Epidermal melanocyte (primary cell): ENCODE measurements around the gene ENOX1.

ENCODE experiments used
- DNase-seq: peaks from one replicate; pipeline ENCODE4 v3.0.0; 2011; ENCODE audit warnings: low spot score; ENCODE audit not compliant: insufficient read length

Gene ENOX1

GRCh38 chr13:43608400-43609137 lies 178.2 kb downstream of the ENOX1 start:
- DNase-seq, result no peak

GRCh38 chr13:43597599-43597945 lies 189.2 kb downstream of the ENOX1 start:
- no peak for DNase-seq

GRCh38 chr13:43596924-43597598 lies 189.7 kb downstream of the ENOX1 start:
- no peak for DNase-seq

GRCh38 chr13:43596006-43596405 lies 190.8 kb downstream of the ENOX1 start:
- DNase-seq, result no peak

GRCh38 chr13:43587376-43587775 lies 199.4 kb downstream of the ENOX1 start:
- DNase-seq, result no peak

- DNase-seq, result no peak
These were observed 202.0 kb downstream of the ENOX1 start for GRCh38 chr13:43584751-43585150.

GRCh38 chr13:43583321-43583720 lies 203.5 kb downstream of the ENOX1 start:
- DNase-seq, result no peak

DNA sequence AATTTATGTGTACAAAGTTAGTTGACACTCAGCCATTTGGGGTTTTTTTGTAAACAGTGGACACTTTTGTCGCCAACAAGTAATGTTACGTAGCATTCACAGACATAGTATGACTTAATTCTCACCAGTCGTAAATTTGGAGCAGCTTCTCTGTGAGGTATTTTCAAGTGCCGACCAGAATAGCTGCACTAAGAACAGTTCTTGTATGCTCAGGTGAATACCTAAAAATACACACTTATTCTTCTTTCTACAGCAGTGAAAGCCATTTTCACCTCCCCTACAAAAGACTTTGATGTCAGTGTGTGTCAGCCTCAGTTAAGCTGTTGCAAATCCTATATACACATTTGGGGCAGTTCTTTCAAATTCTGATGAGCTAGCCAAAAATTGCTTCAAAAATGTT lies 206.5 kb downstream of the ENOX1 start:
- DNase-seq, result no peak

- no peak for DNase-seq
These were observed 207.5 kb downstream of the ENOX1 start for GRCh38 chr13:43579321-43579720.

- no peak for DNase-seq
These were observed 212.2 kb downstream of the ENOX1 start for GRCh38 chr13:43574605-43575004.

DNA sequence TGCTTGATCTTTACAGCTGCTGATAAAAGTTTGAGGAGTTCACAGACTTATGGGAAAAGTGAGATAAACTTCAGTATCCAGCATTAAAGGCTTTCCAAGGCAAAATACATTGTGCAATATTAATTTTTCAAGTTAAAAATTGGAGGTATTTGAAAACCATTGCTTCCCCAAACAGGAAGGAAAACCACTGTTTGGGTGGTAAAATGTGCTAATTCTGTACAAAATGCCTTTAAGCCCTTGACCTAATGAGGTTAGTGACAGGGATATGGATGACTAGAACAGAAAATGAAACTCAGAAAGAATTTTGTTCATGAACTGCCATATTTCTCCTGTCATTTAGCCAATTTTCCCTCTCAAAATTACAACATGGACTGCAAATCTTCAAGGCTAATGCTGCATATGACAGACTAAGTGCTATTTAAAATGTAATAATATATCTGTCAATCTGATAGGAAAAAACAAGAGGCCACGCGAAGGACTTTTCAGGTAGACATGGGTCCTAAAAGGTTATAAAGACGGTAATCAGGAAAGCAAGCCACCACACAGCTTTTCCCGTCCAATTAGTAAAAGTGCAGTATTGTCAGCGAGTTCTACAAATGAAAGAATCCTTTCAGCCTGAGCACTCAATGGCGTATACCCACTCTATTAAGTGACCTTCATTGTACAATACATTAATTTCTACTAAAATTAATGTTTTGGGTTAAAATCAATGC lies 212.8 kb downstream of the ENOX1 start:
- no peak for DNase-seq

DNA sequence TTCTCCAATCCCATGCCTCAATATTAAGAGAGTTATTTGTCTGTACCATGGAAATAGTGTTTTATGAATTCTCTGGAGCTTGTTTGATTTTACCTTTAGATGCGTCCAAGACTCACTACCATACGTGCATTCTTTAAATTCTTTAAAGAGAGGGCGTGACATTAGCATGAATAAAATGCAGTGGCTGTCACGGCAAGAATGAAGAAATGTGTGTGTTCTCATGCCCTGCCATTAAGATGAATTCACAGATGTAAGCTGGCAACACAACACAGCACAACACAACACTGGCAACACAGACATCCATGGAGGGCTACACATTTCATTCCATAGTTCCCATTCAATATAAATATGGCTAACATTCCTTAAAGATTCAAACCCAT lies 213.4 kb downstream of the ENOX1 start:
- DNase-seq, result no peak

DNA sequence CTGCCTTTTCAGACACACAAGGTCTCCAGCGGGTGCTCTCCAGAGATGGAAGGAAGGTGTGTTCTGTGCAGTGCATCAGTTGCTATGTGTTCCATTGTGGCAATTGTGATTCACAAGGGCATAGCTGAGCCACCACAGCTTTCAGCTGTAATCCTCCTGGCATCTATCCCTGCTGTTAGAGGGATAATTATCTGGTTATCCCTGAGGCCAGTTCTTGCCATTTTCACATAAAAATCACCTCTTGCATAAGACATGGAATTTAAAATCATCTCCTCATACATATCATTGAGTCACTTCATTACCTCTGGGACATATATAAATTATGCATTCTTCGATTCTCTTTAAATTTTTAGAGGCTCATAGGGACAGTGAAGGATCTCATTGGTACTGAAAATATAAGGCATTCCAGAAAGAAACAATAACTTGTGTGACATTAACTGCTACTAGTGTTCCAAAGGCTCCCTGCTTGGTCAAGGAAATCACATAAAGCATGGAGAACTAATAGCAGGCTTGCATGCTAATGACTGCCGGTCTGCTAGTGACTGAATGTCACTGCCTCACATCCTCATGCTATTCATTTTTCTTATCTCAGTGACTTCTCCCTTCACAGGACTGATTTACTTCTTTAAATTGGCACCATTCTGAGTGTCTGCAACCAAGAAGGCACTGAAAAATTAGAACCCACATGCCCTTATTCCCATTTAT lies 214.0 kb downstream of the ENOX1 start:
- no peak for DNase-seq

DNA sequence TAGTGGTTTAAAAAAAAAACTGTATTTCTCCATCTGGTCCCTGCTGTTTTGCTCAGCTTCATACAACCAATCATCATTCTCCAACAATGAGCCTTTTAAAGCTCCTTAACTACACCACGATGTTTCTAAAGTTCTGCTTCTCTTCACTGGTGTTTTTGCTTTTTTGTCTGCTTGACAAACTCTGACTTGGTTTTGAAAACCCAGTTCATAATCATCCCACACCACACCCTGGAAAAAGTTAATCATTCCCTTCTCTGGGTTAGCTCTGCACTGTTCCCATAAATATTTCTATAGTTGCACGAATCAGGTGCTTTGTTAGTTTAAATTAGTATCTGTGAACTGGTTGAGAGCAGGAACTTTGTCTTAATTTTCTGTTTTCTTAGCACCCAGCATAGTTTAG lies 217.1 kb downstream of the ENOX1 start:
- DNase-seq, result no peak

DNA sequence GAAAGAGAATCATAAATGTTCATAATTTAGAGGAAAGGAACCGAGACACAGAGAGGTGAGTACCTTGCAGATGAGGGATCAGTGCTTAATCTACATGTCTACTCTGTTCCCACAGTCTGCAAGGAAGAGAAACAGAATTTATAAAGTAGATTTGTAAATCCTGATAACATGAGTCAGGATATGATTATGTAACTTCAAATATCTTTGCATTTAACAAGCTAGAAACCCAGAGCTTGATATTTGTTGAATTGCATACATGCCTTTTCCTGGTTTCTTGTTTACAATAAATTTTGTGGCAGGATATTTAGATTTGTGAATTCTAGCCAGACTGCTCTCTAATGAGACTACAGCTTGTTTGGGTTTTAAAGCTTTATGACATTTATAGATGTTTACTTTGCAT lies 219.2 kb downstream of the ENOX1 start:
- DNase-seq, result no peak

DNA sequence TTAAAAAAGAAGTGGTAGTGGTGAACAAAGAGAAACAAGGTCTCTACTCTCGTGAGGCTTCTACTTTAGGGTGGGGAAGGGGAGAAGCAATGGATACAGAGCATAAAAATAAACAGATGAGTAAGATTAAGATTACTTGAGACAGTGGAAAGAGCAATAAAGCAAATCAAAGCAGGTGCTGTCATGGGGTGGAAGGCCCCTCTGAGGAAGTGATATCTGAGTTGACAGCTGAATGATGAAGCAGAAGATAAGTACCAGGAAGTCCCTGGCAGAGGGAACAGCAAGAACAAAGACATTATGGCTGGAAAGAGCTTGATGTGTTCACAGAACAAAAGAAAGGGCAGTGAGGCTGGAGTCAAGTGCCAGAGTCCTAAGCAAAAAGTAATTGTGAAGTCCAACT lies 221.8 kb downstream of the ENOX1 start:
- DNase-seq, result no peak

DNA sequence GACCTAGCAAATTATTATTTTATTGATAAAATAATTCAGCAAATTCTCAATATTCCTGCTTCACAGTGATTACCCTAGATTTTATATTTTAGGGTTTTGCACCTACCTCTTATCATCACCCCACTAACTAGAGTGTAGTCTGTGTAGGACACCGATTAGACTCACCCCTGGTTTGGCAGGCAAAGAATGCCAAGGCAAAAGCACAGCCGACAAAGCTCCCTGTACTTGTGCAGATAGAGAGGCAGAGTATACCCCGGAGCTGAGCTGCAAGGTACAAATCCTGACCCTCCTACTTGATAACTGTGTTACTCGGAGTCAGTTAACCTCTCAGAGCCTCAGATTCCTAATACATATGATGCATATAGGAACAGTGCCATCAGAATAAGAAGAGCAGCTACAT lies 225.7 kb downstream of the ENOX1 start:
- DNase-seq, result no peak

DNA sequence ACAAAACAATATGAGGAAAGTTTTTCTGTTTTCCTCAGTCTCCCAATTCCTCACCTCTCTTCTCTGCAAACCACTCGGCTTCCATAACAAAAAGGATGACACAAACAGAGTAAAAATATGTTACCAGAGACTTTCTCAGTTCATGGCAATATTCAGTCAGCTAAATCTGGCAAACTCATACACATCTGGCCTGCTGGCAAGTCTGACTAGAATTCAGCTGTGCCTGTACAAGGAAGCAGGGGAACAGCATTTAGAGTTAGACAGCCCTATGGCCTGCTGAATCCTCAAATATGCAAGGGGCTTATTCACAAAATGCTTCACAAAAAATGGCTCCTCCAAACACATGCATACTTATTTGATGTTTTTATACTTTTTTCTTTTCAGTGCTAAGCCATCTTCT lies 227.8 kb downstream of the ENOX1 start:
- no peak for DNase-seq

DNA sequence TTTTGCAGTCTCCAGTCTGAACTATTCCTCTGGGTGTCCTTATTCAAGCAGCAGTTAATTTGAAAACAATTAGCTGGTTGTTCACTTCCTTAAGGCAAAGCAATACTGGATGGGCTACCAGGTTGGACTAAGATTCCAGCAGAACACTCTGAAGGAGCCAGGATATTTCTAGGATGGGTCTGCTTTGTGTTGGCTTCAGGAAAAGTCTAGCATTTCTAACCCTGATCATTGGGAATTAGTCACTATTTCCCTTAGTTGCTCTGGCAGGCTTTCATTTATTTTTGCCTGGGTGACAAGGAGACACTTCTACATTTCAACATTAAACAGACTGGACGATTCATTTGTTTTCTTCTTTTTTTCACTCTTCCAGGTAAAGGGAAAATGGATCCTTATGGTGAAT lies 228.4 kb downstream of the ENOX1 start:
- no peak for DNase-seq

DNA sequence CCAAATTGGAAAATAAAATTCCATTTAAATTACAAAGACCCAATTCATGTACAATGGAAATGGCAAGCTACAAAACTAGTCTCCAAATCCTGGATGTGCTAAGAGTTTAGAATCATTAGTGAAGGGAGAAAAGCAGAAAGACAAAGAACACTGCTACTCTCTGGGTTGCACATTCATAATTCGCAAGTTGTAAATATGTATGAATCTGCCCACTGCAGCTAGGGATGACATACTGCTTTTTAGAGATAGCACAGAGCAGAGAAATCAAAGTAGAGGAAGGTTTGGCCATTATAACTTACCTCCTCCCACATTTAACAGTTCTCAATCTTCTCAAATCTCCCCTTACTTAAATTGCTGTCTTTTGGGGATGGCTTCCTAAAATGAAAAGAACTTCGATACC lies 231.1 kb downstream of the ENOX1 start:
- DNase-seq, result no peak

- no peak for DNase-seq
These were observed 234.8 kb downstream of the ENOX1 start for GRCh38 chr13:43551897-43552456.

GRCh38 chr13:43546816-43547215 lies 240.0 kb downstream of the ENOX1 start:
- no peak for DNase-seq
